Fibroblast of villous mesenchyme (primary cell): ENCODE measurements around the gene USP32. TPM values are rescaled to one million over a fixed set of nuclear protein-coding genes. Genes with fewer than 3 reads are reported as not detected.

ENCODE experiments used
- DNase-seq: peaks from one replicate; pipeline ENCODE4 v3.0.0-alpha.2; 2010; ENCODE audit warnings: low read depth
- H3K4me3 ChIP-seq: 2 replicates; pipeline ENCODE4 v1.5.1; 2011; ENCODE audit warnings: low read depth, mild to moderate bottlenecking, low read length
- total RNA-seq: library from RNA; depleted of rRNA; stranded (reverse); fragments of >200 nt; gene quantifications from 2 replicates; pipeline ENCODE4 v1.2.3, GENCODE V29; 2012
- TF ChIP-seq, protein P1 (sequence below): IDR thresholded peaks from 2 replicates; pipeline ENCODE4 v1.5.1; 2012; ENCODE audit warnings: low read depth, mild to moderate bottlenecking, low read length; ENCODE audit not compliant: insufficient read depth

Gene USP32
- total RNA-seq, 1 donor: 95.4 TPM

DNA sequence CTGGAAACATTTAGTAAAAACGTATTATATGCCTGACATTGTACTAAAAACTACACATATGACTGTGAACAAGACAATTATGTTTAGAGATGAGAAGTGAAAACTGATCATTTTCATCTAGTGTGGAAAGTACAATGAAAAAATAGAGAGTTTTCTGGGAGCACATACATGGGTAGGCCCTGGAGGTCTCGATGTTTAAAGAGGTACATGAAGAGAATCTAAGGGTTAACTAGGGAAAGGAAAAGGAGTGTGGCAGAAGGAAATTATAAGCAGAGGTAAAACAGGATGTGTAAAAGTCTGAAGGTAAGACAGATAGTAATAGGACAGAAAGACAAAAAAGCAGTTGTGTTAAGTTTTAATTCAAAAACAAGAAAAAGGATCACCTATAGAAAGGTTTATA is 113.7 kb downstream of the USP32 start:
- H3K4me3 ChIP-seq: no peak overlapping the region
- DNase-seq: no peak
- TF ChIP-seq, protein P1, sequence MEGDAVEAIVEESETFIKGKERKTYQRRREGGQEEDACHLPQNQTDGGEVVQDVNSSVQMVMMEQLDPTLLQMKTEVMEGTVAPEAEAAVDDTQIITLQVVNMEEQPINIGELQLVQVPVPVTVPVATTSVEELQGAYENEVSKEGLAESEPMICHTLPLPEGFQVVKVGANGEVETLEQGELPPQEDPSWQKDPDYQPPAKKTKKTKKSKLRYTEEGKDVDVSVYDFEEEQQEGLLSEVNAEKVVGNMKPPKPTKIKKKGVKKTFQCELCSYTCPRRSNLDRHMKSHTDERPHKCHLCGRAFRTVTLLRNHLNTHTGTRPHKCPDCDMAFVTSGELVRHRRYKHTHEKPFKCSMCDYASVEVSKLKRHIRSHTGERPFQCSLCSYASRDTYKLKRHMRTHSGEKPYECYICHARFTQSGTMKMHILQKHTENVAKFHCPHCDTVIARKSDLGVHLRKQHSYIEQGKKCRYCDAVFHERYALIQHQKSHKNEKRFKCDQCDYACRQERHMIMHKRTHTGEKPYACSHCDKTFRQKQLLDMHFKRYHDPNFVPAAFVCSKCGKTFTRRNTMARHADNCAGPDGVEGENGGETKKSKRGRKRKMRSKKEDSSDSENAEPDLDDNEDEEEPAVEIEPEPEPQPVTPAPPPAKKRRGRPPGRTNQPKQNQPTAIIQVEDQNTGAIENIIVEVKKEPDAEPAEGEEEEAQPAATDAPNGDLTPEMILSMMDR: no peak

DNA sequence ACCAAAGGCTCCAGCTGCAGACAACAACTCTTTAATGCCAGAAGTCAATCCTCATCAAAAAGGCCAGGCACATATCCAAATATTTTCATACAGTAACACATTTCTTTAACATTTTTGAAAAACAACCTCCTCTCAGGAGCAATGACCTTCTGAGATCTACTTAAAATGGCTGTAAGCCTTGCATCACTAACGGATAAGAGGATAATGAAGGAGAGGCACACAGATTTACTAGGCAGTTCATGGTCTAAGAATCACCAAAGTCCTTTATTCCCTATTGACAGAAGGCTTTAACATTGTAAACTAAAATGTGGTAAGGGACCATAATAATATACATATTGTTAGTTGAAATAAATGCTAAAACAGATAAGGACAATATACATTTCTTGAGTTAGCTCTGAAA is 114.7 kb downstream of the USP32 start:
- TF ChIP-seq, protein P1: no peak
- no peak for DNase-seq
- no peak overlapping the region for H3K4me3 ChIP-seq

DNA sequence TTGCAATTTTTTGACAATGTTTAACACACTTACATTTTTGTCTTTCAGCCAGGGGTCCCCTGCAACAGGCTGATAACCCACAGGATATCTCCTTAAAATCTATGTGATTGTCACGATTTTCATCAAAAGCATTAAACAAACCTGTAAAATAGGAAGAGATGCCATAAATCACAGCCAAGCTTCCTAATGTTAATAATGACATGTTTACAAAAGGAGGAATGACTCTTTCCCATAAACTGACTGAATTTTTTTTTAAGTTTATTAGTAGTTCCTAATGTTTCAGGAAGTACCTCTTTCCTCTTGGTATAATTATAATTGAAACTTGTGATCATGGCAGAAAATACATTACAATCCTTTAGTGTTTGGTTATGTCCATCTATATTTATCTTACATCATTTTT is 122.5 kb downstream of the USP32 start:
- TF ChIP-seq, protein P1: no peak
- no peak overlapping the region for H3K4me3 ChIP-seq
- DNase-seq: peak; percentile 42

DNA sequence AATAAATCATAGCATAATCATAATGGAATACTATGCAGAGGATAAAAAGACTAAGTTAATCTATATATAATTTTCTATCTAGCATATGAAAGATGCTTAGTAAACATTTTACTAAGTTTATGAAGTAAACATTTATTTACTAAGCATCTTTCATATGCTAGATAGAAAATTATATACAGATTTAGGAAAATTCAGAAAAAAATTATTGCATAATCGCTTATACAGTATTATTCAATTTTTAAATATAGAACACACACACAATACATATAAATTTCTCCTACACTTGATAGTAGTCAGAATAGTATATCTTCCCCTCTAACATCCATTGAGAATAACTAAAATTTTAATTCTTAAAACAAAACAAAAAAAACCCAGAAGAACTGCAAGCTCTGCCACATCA is 131.4 kb downstream of the USP32 start:
- no peak overlapping the region for H3K4me3 ChIP-seq
- no peak for DNase-seq
- TF ChIP-seq, protein P1: no peak

DNA sequence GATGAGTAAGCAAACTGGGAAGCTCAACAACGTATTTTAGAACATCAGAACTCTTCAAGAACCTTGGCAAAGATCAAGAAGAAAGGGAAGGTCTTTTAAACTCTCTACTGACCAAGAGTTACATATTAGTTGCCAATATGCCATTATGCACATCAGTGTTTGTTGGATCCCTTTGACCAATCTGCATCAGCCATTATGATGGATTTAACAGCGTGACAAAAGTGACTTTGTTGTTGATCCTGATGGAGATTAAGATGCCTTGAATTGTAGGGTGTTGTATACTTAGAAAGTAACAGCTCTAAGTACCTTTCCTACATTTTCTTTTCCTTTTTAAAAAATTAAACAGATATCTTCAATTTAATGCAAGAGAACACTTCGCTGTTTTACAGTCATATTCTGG is 133.6 kb downstream of the USP32 start:
- no peak overlapping the region for H3K4me3 ChIP-seq
- no peak for DNase-seq
- TF ChIP-seq, protein P1: no peak

DNA sequence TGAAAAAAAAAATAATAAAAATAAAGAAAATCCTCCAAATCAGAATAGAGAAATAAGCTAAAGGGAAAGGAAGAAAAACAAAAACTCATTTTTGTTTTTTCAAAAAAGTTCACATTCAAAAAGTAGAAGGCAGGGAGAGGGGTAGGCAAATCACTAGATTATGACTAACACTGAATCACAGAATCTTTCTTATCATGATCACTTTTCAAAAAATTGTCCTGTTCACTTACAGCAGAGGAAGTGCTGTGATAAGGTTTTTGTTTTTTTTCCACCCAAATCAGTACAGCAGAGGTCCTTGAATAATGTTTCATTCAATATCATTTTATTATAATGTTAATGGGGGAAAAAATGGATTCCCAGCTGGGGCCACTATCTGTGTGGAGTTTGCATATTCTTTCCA is 135.8 kb downstream of the USP32 start:
- no peak overlapping the region for H3K4me3 ChIP-seq
- no peak for DNase-seq
- TF ChIP-seq, protein P1: no peak

DNA sequence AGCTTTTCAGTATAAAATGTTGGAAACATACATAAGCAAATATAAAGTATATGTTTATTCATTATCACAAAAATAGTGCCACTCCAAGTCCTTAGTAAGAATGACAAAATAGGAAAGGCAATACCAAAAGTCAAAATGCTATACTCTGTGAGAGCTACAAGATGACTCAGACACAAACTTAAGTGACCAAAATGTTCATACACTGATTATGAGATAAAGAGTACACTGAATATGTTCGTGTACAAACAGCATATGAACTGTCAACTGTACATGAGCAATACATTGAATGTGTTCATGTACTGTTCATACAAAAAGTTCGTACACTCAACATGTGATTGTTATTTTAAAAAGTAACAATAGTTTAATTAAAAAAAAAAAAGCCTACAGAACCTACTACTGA is 138.9 kb downstream of the USP32 start:
- DNase-seq: no peak
- no peak overlapping the region for H3K4me3 ChIP-seq
- TF ChIP-seq, protein P1: no peak
